K562 (cell line): ENCODE measurements around the gene TMEM242. TPM values are rescaled to one million over a fixed set of nuclear protein-coding genes. Genes with fewer than 3 reads are reported as not detected.

ENCODE experiments used
- ATAC-seq: fragments of 200-7000 bp; cut with Tn5 transposase; 3 replicates; pipeline ENCODE4 v1.9.1; 2020; ENCODE audit warnings: moderate library complexity
- BruUV-seq: library from RNA; stranded (reverse); fragments of 400-500 nt; replicated peaks from 2 replicates; lab custom pipeline; 2021; lab: Mats Ljungman, UMichigan
- CTCF ChIA-PET: fragments of 300-600 bp; formaldehyde crosslinking; extraction: SDS; loops from one replicate; lab custom pipeline; 2021; ENCODE audit warnings: low intra/inter-chr PET ratio; lab: Yijun Ruan, JAX
- POLR2A ChIA-PET: fragments of 300-600, 350-650 bp; sonication (Branson Sonifier 250); formaldehyde crosslinking; extraction: SDS; loops from one replicate; lab custom pipeline; 2021; ENCODE audit warnings: antibody characterized with exemption, inconsistent platforms; lab: Yijun Ruan, JAX
- DNase-seq, 4 experiments: peaks; one replicate each; pipeline versions ENCODE4 v3.0.0 to v3.0.0-alpha.2; 2011 to 2018; ENCODE audit warnings: low spot score in 3 of 4, mixed read lengths in 3 of 4; ENCODE audit errors: extremely low read depth in 1 of 4
- FAIRE-seq: peaks from 2 replicates; lab custom pipeline; 2011; peaks lifted over from hg19 to GRCh38; lab: Jason Lieb, UNC
- H2AFZ ChIP-seq: 2 replicates; pipeline ENCODE4 v1.6.0; 2011; ENCODE audit warnings: low read depth, low read length, control low read depth, inconsistent platforms
- H3K27ac ChIP-seq: fragments of 200-600 bp; 3 replicates; pipeline ENCODE4 v1.8.0; 2011; ENCODE audit warnings: low read depth, mild to moderate bottlenecking, control low read depth, inconsistent platforms, low read length, moderate library complexity, mixed read lengths; ENCODE audit errors: extremely low read depth
- H3K27me3 ChIP-seq, 2 experiments: fragments of 300-600 bp in 1 of 2; 2 replicates in 1 of 2; 3 replicates in 1 of 2; pipeline versions ENCODE4 v1.6.0 to v1.8.0; 2011; ENCODE audit warnings: inconsistent platforms in 2 of 2, low read length in 2 of 2, mild to moderate bottlenecking in 1 of 2, mixed read lengths in 1 of 2, moderate library complexity in 1 of 2; ENCODE audit not compliant: control insufficient read depth in 2 of 2, insufficient read depth in 2 of 2
- H3K36me3 ChIP-seq: fragments of 300-600 bp; 3 replicates; pipeline ENCODE4 v1.8.0; 2011; ENCODE audit warnings: mild to moderate bottlenecking, low read length, inconsistent platforms; ENCODE audit not compliant: control insufficient read depth, insufficient read depth
- H3K4me1 ChIP-seq, 2 experiments: fragments of 200-600 bp in 1 of 2; replicated peaks in 1 of 2; 2 replicates in 1 of 2; 3 replicates in 1 of 2; pipeline versions ENCODE4 v1.5.1 to v1.8.0; 2011; ENCODE audit warnings: inconsistent platforms in 2 of 2, low read length in 2 of 2, mild to moderate bottlenecking in 1 of 2, mixed read lengths in 1 of 2, moderate library complexity in 1 of 2; ENCODE audit not compliant: control insufficient read depth in 2 of 2, insufficient read depth in 2 of 2
- H3K4me2 ChIP-seq: 2 replicates; pipeline ENCODE4 v1.6.1; 2011; ENCODE audit warnings: low read length, control low read depth, inconsistent platforms, mixed read lengths; ENCODE audit not compliant: insufficient read depth
- H3K4me3 ChIP-seq: fragments of 200-600 bp; sonication (generic), shearing (Covaris generic); 2 replicates; pipeline ENCODE4 v1.5.1; 2016; ENCODE audit warnings: control low read depth, inconsistent platforms
- H3K79me2 ChIP-seq: fragments of 200-600 bp; 3 replicates; pipeline ENCODE4 v1.8.0; 2011; ENCODE audit warnings: low read length, inconsistent platforms; ENCODE audit not compliant: control insufficient read depth, insufficient read depth
- H3K9ac ChIP-seq, 2 experiments: 2 replicates each; pipeline versions ENCODE4 v1.6.0 to v1.6.1; 2011; ENCODE audit warnings: low read depth in 2 of 2, low read length in 2 of 2, control low read depth in 1 of 2, inconsistent platforms in 1 of 2, mild to moderate bottlenecking in 1 of 2, mixed read lengths in 1 of 2; ENCODE audit not compliant: insufficient read depth in 1 of 2
- H3K9me1 ChIP-seq: one replicate; pipeline ENCODE4 v1.6.0; 2011; ENCODE audit warnings: inconsistent platforms, mild to moderate bottlenecking, low read length, moderate library complexity; ENCODE audit not compliant: control insufficient read depth, insufficient read depth
- H3K9me3 ChIP-seq: replicated peaks from 2 replicates; pipeline ENCODE4 v1.5.1; 2011; ENCODE audit warnings: low read depth, low read length, inconsistent platforms; ENCODE audit not compliant: control insufficient read depth, insufficient read depth
- H4K20me1 ChIP-seq: replicated peaks from 2 replicates; pipeline ENCODE4 v1.6.1; 2011; ENCODE audit warnings: low read length, inconsistent platforms, mixed read lengths; ENCODE audit not compliant: control insufficient read depth, insufficient read depth
- BCOR ChIP-seq: fragments of 450-650 bp; IDR thresholded peaks from 2 replicates; pipeline ENCODE4 v1.6.1; 2016
- CBX3 ChIP-seq, 2 experiments: IDR thresholded peaks; 1 replicate in 1 of 2; 2 replicates in 1 of 2; pipeline ENCODE4 v1.6.1; 2012; ENCODE audit warnings: inconsistent platforms in 2 of 2, low read length in 2 of 2, borderline replicate concordance in 1 of 2, control low read depth in 1 of 2
- CHD4 ChIP-seq: fragments of 200-600 bp; sonication (generic); IDR thresholded peaks from 3 replicates; pipeline ENCODE4 v1.6.1; 2012; ENCODE audit warnings: low read depth, mild to moderate bottlenecking, mixed read lengths, low read length, inconsistent platforms; ENCODE audit not compliant: insufficient read depth, insufficient replicate concordance, poor library complexity, severe bottlenecking
- CTCF ChIP-seq, 3 experiments: IDR thresholded peaks in 2 of 3; conservative IDR thresholded peaks in 1 of 3; 2 replicates each; pipeline ENCODE4 v1.5.1; 2011 to 2012; ENCODE audit warnings: low read length in 3 of 3, mild to moderate bottlenecking in 3 of 3, control low read depth in 2 of 3, improper control_type of control experiment in 1 of 3, inconsistent platforms in 1 of 3, low read depth in 1 of 3, mixed read lengths in 1 of 3, moderate library complexity in 1 of 3; ENCODE audit not compliant: insufficient read depth in 2 of 3
- GATA2 ChIP-seq: sonication (generic); formaldehyde crosslinking; IDR thresholded peaks from 2 replicates; pipeline ENCODE4 v1.4.0; 2020; ENCODE audit warnings: mild to moderate bottlenecking, missing genetic modification reagents
- KDM1A ChIP-seq, 2 experiments: fragments of 450-650 bp; IDR thresholded peaks; 2 replicates each; pipeline ENCODE4 v1.6.1; 2016; ENCODE audit warnings: mild to moderate bottlenecking in 2 of 2
- NONO ChIP-seq, 2 experiments: fragments of 200-400 bp in 1 of 2; fragments of 450-650 bp in 1 of 2; formaldehyde crosslinking in 1 of 2; IDR thresholded peaks; 2 replicates each; pipeline ENCODE4 v1.6.1; 2017; ENCODE audit warnings: low read depth in 2 of 2, mild to moderate bottlenecking in 2 of 2, moderate library complexity in 2 of 2, low read length in 1 of 2
- NR2C2 ChIP-seq, 2 experiments: fragments of 200-800 bp in 1 of 2; sonication (Bioruptor generic) in 1 of 2; sonication (generic) in 1 of 2; formaldehyde crosslinking in 1 of 2; IDR thresholded peaks; 2 replicates each; pipeline versions ENCODE4 v1.6.1 to v1.8.0; 2016 to 2022; ENCODE audit warnings: mild to moderate bottlenecking in 1 of 2, missing compliant biosample characterization in 1 of 2, missing genetic modification characterization in 1 of 2, missing genetic modification reagents in 1 of 2
- NR4A1 ChIP-seq, 2 experiments: fragments of 250-450 bp in 1 of 2; fragments of 450-650 bp in 1 of 2; sonication (Bioruptor Pico) in 1 of 2; IDR thresholded peaks; 2 replicates each; pipeline versions ENCODE4 v1.4.0 to v1.6.1; 2016 to 2020; ENCODE audit warnings: mild to moderate bottlenecking in 2 of 2, missing compliant biosample characterization in 1 of 2, missing genetic modification characterization in 1 of 2, moderate library complexity in 1 of 2
- OTX1 ChIP-seq: fragments of 450-650 bp; formaldehyde crosslinking; IDR thresholded peaks from 2 replicates; pipeline ENCODE4 v1.4.0; 2022; ENCODE audit warnings: mild to moderate bottlenecking
- RBM25 ChIP-seq: fragments of 200-400 bp; formaldehyde crosslinking; IDR thresholded peaks from 2 replicates; pipeline ENCODE4 v1.6.1; 2018; ENCODE audit warnings: low read length, low read depth, moderate library complexity; ENCODE audit not compliant: severe bottlenecking
- RCOR1 ChIP-seq, 2 experiments: IDR thresholded peaks; 2 replicates each; pipeline ENCODE4 v1.6.1; 2012; ENCODE audit warnings: low read depth in 2 of 2, low read length in 2 of 2, borderline replicate concordance in 1 of 2, improper control_type of control experiment in 1 of 2
- SMARCA5 ChIP-seq: fragments of 450-650 bp; IDR thresholded peaks from 2 replicates; pipeline ENCODE4 v1.6.1; 2016
- ZBTB33 ChIP-seq: sonication (generic); formaldehyde crosslinking; IDR thresholded peaks from 2 replicates; pipeline ENCODE4 v1.8.1; 2023; ENCODE audit warnings: mild to moderate bottlenecking, missing genetic modification reagents
- ZFP36 ChIP-seq: fragments of 150-350 bp; IDR thresholded peaks from 2 replicates; pipeline ENCODE4 v1.6.1; 2018; ENCODE audit warnings: low read length, low read depth; ENCODE audit not compliant: partially characterized antibody
- ZNF24 ChIP-seq: fragments of 450-650 bp; IDR thresholded peaks from 2 replicates; pipeline ENCODE4 v1.6.1; 2016
- ZNF75A ChIP-seq: fragments of 450-650 bp; formaldehyde crosslinking; IDR thresholded peaks from 2 replicates; pipeline ENCODE4 v1.4.0; 2020; ENCODE audit warnings: mild to moderate bottlenecking
- WGBS: fragments of 100-300 bp; shearing (Covaris generic); methylation state at CpG from one replicate; pipeline ENCODE4 v1.1.6; 2016; ENCODE audit warnings: low coverage, mixed read lengths; ENCODE audit not compliant: insufficient coverage; ENCODE audit errors: missing lambda C conversion rate; 5-methylcytosine and 5-hydroxymethylcytosine counted together
- in situ Hi-C: fragments of 300-500 bp; cut with MboI; formaldehyde crosslinking; loops from 4 replicates; pipeline ENCODE4 v1.15.0; 2018; ENCODE audit warnings: inconsistent platforms, mixed read lengths
- intact Hi-C: fragments of 100-400 bp; cut with micrococcal nuclease; formaldehyde crosslinking; loops from 2 replicates; pipeline ENCODE4 v1.14.2; 2022
- polyA plus RNA-seq, 8 experiments: library from polyadenylated mRNA; depleted of rRNA in 4 of 8; stranded (reverse) in 5 of 8; unstranded in 3 of 8; fragments of >200 nt; fragmentation: Nextera tagmentation in 2 of 8; fragmentation: Illumina TruSeq in 1 of 8; extraction: Ambion mirVana in 2 of 8; extraction: Trizol in 1 of 8; gene quantifications; 2 replicates each; pipeline versions ENCODE4 v1.2.1 to v1.2.3, GENCODE V29; 2011 to 2014; ENCODE audit warnings: inconsistent platforms in 1 of 8, missing spikeins in 1 of 8
- total RNA-seq, 7 experiments: library from RNA; depleted of rRNA in 6 of 7; stranded (reverse); fragments of >200 nt in 6 of 7; fragmentation: Illumina TruSeq in 2 of 7; extraction: Trizol in 2 of 7; gene quantifications; 2 replicates each; pipeline versions ENCODE4 v1.2.1 to v1.2.3, GENCODE V29; 2011 to 2021; ENCODE audit warnings: low replicate concordance in 1 of 7

TMEM242 gene
- total and polyA plus RNA-seq, 9 of the 15 experiments (the other 6 are each of a cell fraction or from before 2014, with no cell fraction given): 9.5 to 35.3 (median 16.5) TPM

GRCh38 chr6:157246771-157247484 is 76.4 kb downstream of the TMEM242 start:
- no peaks in the 10 kb centered on the region for H4K20me1 ChIP-seq
- intact Hi-C loops: no loop called here
- H3K27ac ChIP-seq: no peak overlapping the region
- ChIA-PET CTCF (no interaction called here), POLR2A (no interaction called here)
- H3K9me3 ChIP-seq: no peaks in the 10 kb centered on the region
- no peak overlapping the region for H3K4me3 ChIP-seq
- H3K4me1 ChIP-seq: peaks cover 8 to 25% of the 10 kb centered on the region in 2 experiments; a peak in 3 of 5 replicates
- DNase-seq (peak in 1 of 4 experiments; percentile 37), FAIRE-seq (no peak), ATAC-seq (peak; percentile 52)
- no peaks in the 10 kb centered on the region for H3K79me2 ChIP-seq
- H3K27me3 ChIP-seq: peaks cover 8 to 12% of the 10 kb centered on the region in 2 experiments; a peak in 3 of 5 replicates
- in situ Hi-C loops: no loop called here
- no peak overlapping the region for H3K4me2 ChIP-seq
- H3K9ac ChIP-seq: no peak overlapping the region
- BruUV-seq: no TSS peak
- 66% methylated on average over 14 of the region's 14 CpGs for WGBS
- no peaks in the 10 kb centered on the region for H3K9me1 ChIP-seq
- no peak overlapping the region for H2AFZ ChIP-seq
- no peaks in the 10 kb centered on the region for H3K36me3 ChIP-seq
- TF ChIP-seq BCOR (peak; percentile 97), SMARCA5 (peak; percentile 58; the same call in 1 of the 2 replicates), ZNF75A (CRISPR knock-in tag) (no peak), CBX3 (IDR thresholded peaks at IDR 0.05; ENCODE audit: borderline replicate concordance in 1 of 2, low read length in 2 of 2) (peak in 1 of 2 experiments; percentile 78; a peak in 2 of 3 replicates), ZFP36 (peak; percentile 83), RCOR1 (IDR thresholded peaks at IDR 0.05; ENCODE audit: borderline replicate concordance in 1 of 2, low read depth in 2 of 2, low read length in 2 of 2) (0 out of 4 replicates have a peak, but pooled peaks of 1 of the 2 experiments have one; percentile 23), NONO (IDR thresholded peaks at IDR 0.05; ENCODE audit: low read depth in 2 of 2, low read length in 1 of 2) (no peak), ZNF24 (no peak), CTCF (IDR thresholded peaks at IDR 0.05 in 2 of 3, conservative IDR thresholded peaks at IDR 0.05 in 1 of 3; ENCODE audit: insufficient read depth in 2 of 3, low read depth in 1 of 3, low read length in 3 of 3) (peak in 2 of 3 experiments; percentile 15 to 38; a peak in 2 of 6 replicates), NR2C2 (CRISPR knock-in tag; IDR thresholded peaks at IDR 0.05) (no peak), NR2C2 (tag; IDR thresholded peaks at IDR 0.05) (no peak), NR4A1 (CRISPR knock-in tag; IDR thresholded peaks at IDR 0.05) (no peak), NR4A1 (tag; IDR thresholded peaks at IDR 0.05) (no peak), RBM25 (peak; percentile 95), KDM1A (IDR thresholded peaks at IDR 0.05) (peak; percentile 62 to 82), CHD4 (peak; percentile 81), ZBTB33 (CRISPR knock-in tag) (peak; percentile 92), GATA2 (no peak), OTX1 (CRISPR knock-in tag) (no peak)
